ENCODE measurements around the gene SPOCD1. TPM values are rescaled to one million over a fixed set of nuclear protein-coding genes. Genes with fewer than 3 reads are reported as not detected.

The SPOCD1 gene
- total RNA-seq, 2 donors from 2014 or later: 2.0 to 3.1 TPM

- TF ChIP-seq CTCF (conservative IDR thresholded peaks at IDR 0.05): no peak
- Histone ChIP-seq H3K9me3 (ENCODE audit: control insufficient read depth, low read length) (no peaks in the 10 kb centered on the region), H3K36me3 (ENCODE audit: control insufficient read depth, insufficient read depth, low read length) (no peaks in the 10 kb centered on the region), H3K4me1 (ENCODE audit: control insufficient read depth, insufficient read depth, low read length) (peaks cover 26% of the 10 kb centered on the region), H3K27me3 (ENCODE audit: control insufficient read depth, insufficient read depth, low read length, poor library complexity, severe bottlenecking) (no peaks in the 10 kb centered on the region), H3K9ac (ENCODE audit: extremely low read depth, low read length, poor library complexity, severe bottlenecking) (no peak overlapping the region), H3K4me3 (ENCODE audit: low read length) (no peak overlapping the region), H3K27ac (ENCODE audit: low read depth, low read length) (no peak overlapping the region)
- H3K36me3 Mint-ChIP-seq (ENCODE audit: low read depth): no peaks in the 10 kb centered on the region
- H3K27ac Mint-ChIP-seq: no peak overlapping the region
- H3K9me3 Mint-ChIP-seq: no peaks in the 10 kb centered on the region
- peaks cover 6% of the 10 kb centered on the region for H3K27me3 Mint-ChIP-seq (ENCODE audit: insufficient read depth)
- WGBS, 2 experiments (ENCODE audit: insufficient coverage in 1 of 2, insufficient read length in 1 of 2): 90 to 93% methylated on average over 15 to 16 of the region's 16 CpGs
- DNase-seq: peak; percentile 40
- H3K4me1 Mint-ChIP-seq: peaks cover 26% of the 10 kb centered on the region
- H3K4me3 Mint-ChIP-seq: no peak overlapping the region
Observed at GRCh38 chr1:31786366-31787060, 29.3 kb downstream of the SPOCD1 start.

- 86 to 100% methylated on average over 1 to 3 of the region's 3 CpGs for WGBS, 2 experiments (ENCODE audit: insufficient coverage in 1 of 2, insufficient read length in 1 of 2)
- H3K9ac ChIP-seq (ENCODE audit: extremely low read depth, low read length, poor library complexity, severe bottlenecking): no peak overlapping the region
Observed at GRCh38 chr1:31785947-31786290, 29.9 kb downstream of the SPOCD1 start.

GRCh38 chr1:31785020-31785946, 30.5 kb downstream of the SPOCD1 start:
- no peaks in the 10 kb centered on the region for H3K9me3 Mint-ChIP-seq
- Histone ChIP-seq H3K4me3 (ENCODE audit: low read length) (no peak overlapping the region), H3K4me1 (ENCODE audit: control insufficient read depth, insufficient read depth, low read length) (peaks cover 29% of the 10 kb centered on the region), H3K27ac (ENCODE audit: low read depth, low read length) (no peak overlapping the region), H3K36me3 (ENCODE audit: control insufficient read depth, insufficient read depth, low read length) (no peaks in the 10 kb centered on the region), H3K9ac (ENCODE audit: extremely low read depth, low read length, poor library complexity, severe bottlenecking) (no peak overlapping the region), H3K27me3 (ENCODE audit: control insufficient read depth, insufficient read depth, low read length, poor library complexity, severe bottlenecking) (no peaks in the 10 kb centered on the region), H3K9me3 (ENCODE audit: control insufficient read depth, low read length) (no peaks in the 10 kb centered on the region)
- TF ChIP-seq CTCF (conservative IDR thresholded peaks at IDR 0.05): no peak
- H3K27me3 Mint-ChIP-seq (ENCODE audit: insufficient read depth): peaks cover 6% of the 10 kb centered on the region
- no peaks in the 10 kb centered on the region for H3K36me3 Mint-ChIP-seq (ENCODE audit: low read depth)
- H3K4me3 Mint-ChIP-seq: no peak overlapping the region
- DNase-seq: peak; percentile 41
- H3K27ac Mint-ChIP-seq: no peak overlapping the region
- 85 to 93% methylated on average over 12 to 20 of the region's 20 CpGs for WGBS, 2 experiments (ENCODE audit: insufficient coverage in 1 of 2, insufficient read length in 1 of 2)
- peaks cover 30% of the 10 kb centered on the region for H3K4me1 Mint-ChIP-seq

More at GRCh38 chr1:31785947-31786290, 29.9 kb downstream of the SPOCD1 start:
- Mint-ChIP-seq H3K9me3 (no peaks in the 10 kb centered on the region), H3K27ac (no peak overlapping the region), H3K4me3 (no peak overlapping the region), H3K36me3 (ENCODE audit: low read depth) (no peaks in the 10 kb centered on the region), H3K27me3 (ENCODE audit: insufficient read depth) (peaks cover 6% of the 10 kb centered on the region), H3K4me1 (peaks cover 26% of the 10 kb centered on the region)
- Histone ChIP-seq H3K4me3 (ENCODE audit: low read length) (no peak overlapping the region), H3K4me1 (ENCODE audit: control insufficient read depth, insufficient read depth, low read length) (peaks cover 29% of the 10 kb centered on the region), H3K36me3 (ENCODE audit: control insufficient read depth, insufficient read depth, low read length) (no peaks in the 10 kb centered on the region), H3K9me3 (ENCODE audit: control insufficient read depth, low read length) (no peaks in the 10 kb centered on the region), H3K27ac (ENCODE audit: low read depth, low read length) (no peak overlapping the region), H3K27me3 (ENCODE audit: control insufficient read depth, insufficient read depth, low read length, poor library complexity, severe bottlenecking) (no peaks in the 10 kb centered on the region)
- no peak for TF ChIP-seq CTCF (conservative IDR thresholded peaks at IDR 0.05)
- DNase-seq: peak; percentile 35
